ENCODE measurements around the gene MALAT1. TPM values are rescaled to one million over a fixed set of nuclear protein-coding genes. Genes with fewer than 3 reads are reported as not detected.
A peak's percentile ranks its signal among the peaks of the same experiment; 100 is the strongest.

MALAT1 gene
- total RNA-seq, 8 experiments from 2014 or later = 4,364 to 49,781 (median 11,043) TPM

GRCh38 chr11:65496304-65497140, 2.3 kb upstream of the MALAT1 start:
- whole genome bisulfite sequencing, 10 experiments = 0 to 54% (median 30%) methylated on average over 1 to 11 of the region's 15 CpGs
- peak in 6 of 8 experiments; percentile 0 to 1 (median 0) for ATAC-seq (replicated peaks in 6 of 8)
- Histone ChIP-seq H3K4me3 (peak overlapping the region; percentile 50 to 89 (median 60)), H3K27ac (peak overlapping the region; percentile 90 to 98), H3K4me1 (replicated peaks in 1 of 2) (peaks cover 40 to 42% of the 10 kb centered on the region in 2 donors)
- in situ Hi-C loops (cut with MboI; ENCODE audit: low pct_unique_long_range_greater_than_20kb in 2 of 9, low sequenced_read_pairs in 9 of 9, unreplicated experiment in 9 of 9) = no loop called here

DNA sequence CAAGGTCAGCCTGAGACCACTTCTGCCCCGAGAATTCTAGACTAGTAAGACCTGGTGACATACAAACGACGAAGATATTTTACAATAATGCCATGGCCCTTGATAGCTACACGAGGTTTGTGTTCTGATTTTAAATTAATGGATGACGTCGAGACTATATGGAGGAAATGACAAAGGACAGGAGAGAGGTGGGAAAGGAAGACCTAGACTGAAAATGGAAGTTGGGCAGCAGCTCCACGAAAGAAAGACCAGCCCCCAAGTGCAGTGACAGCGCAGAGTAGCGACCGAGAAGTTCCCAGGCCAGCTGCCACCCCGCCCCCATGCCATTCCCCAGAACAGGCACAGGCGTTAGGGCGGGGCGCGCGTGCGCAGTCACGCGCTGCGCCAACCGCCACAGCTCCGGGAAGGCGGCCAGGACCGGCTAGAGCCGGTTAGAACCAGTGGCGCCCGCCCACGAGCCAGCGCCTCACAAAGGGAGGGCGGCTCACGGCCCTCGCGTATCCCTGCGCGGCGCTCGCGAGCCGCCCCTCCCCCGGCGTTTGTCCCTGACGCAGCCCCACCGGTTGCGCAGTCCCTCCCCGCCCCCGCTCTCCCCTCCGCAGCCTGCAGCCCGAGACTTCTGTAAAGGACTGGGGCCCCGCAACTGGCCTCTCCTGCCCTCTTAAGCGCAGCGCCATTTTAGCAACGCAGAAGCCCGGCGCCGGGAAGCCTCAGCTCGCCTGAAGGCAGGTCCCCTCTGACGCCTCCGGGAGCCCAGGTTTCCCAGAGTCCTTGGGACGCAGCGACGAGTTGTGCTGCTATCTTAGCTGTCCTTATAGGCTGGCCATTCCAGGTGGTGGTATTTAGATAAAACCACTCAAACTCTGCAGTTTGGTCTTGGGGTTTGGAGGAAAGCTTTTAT, 1.5 kb upstream of the MALAT1 start:
- Histone ChIP-seq H3K4me3 (peak overlapping the region; percentile 50 to 89 (median 60)), H3K27ac (peak overlapping the region; percentile 97 to 98), H3K4me1 (replicated peaks in 1 of 2) (peaks cover 31 to 33% of the 10 kb centered on the region in 2 donors)
- in situ Hi-C loops (cut with MboI; ENCODE audit: low pct_unique_long_range_greater_than_20kb in 2 of 9, low sequenced_read_pairs in 9 of 9, unreplicated experiment in 9 of 9) = no loop called here
- WGBS, 10 experiments = 0 to 2% (median 0%) methylated on average over 1 to 11 of the region's 61 CpGs; no CpG with 5 or more reads in 2 of the 10 experiments
- peak; percentile 34 to 89 (median 85) for ATAC-seq (replicated peaks in 6 of 8)

- Histone ChIP-seq H3K27ac (peak overlapping the region; percentile 97 to 98), H3K4me3 (peak overlapping the region; percentile 50 to 89 (median 60)), H3K4me1 (replicated peaks in 1 of 2) (peaks cover 23 to 26% of the 10 kb centered on the region in 2 donors)
- ATAC-seq (replicated peaks in 6 of 8) = peak in 1 of 8 experiments; percentile 0
- WGBS, 10 experiments = 0 to 3% (median 0%) methylated on average over 1 to 15 of the region's 24 CpGs; no CpG with 5 or more reads in 2 of the 10 experiments
- in situ Hi-C loops (cut with MboI; ENCODE audit: low pct_unique_long_range_greater_than_20kb in 2 of 9, low sequenced_read_pairs in 9 of 9, unreplicated experiment in 9 of 9) = no loop called here
Observed at GRCh38 chr11:65498042-65498726, 661 bp upstream of the MALAT1 start.

- WGBS, 10 experiments = 0 to 14% (median 0%) methylated on average over 1 to 6 of the region's 6 CpGs; no CpG with 5 or more reads in 1 of the 10 experiments
- Histone ChIP-seq H3K27ac (peak overlapping the region; percentile 97 to 98), H3K4me1 (replicated peaks in 1 of 2) (peaks cover 18 to 21% of the 10 kb centered on the region in 2 donors), H3K4me3 (peak overlapping the region; percentile 50 to 89 (median 60))
- no peak for ATAC-seq (replicated peaks in 6 of 8)
- in situ Hi-C loops (cut with MboI; ENCODE audit: low pct_unique_long_range_greater_than_20kb in 2 of 9, low sequenced_read_pairs in 9 of 9, unreplicated experiment in 9 of 9) = no loop called here
Observed at GRCh38 chr11:65498727-65498976, 193 bp upstream of the MALAT1 start.

- peaks cover 9 to 10% of the 10 kb centered on the region in 2 donors for H3K4me1 ChIP-seq (replicated peaks in 1 of 2)
- in situ Hi-C loops (cut with MboI; ENCODE audit: low pct_unique_long_range_greater_than_20kb in 2 of 9, low sequenced_read_pairs in 9 of 9, unreplicated experiment in 9 of 9) = loop anchor here in 8 of 9 experiments (10.0 to 25.0 kb wide), 3 partner anchors 75 to 138 kb away; partner anchors contain the start of genes NEAT1 (in 7 of the 8) and TIGD3 (in 1 of the 8)
- WGBS, 10 experiments = 0 to 4% (median 0%) methylated on average over 1 to 3 of the region's 3 CpGs
- H3K27ac ChIP-seq = peak overlapping the region; percentile 97 to 98
- H3K4me3 ChIP-seq = peak overlapping the region; percentile 50 to 89 (median 60)
- no peak for ATAC-seq (replicated peaks in 6 of 8)
Observed at GRCh38 chr11:65499713-65500386, 1.0 kb downstream of the MALAT1 start.

GRCh38 chr11:65500387-65501185, 1.7 kb downstream of the MALAT1 start:
- no peak for ATAC-seq (replicated peaks in 6 of 8)
- in situ Hi-C loops (cut with MboI; ENCODE audit: low pct_unique_long_range_greater_than_20kb in 2 of 9, low sequenced_read_pairs in 9 of 9, unreplicated experiment in 9 of 9) = loop anchor here in 8 of 9 experiments (10.0 to 25.0 kb wide), 3 partner anchors 76 to 138 kb away; partner anchors contain the start of genes NEAT1 (in 7 of the 8) and TIGD3 (in 1 of the 8)
- H3K27ac ChIP-seq = peak overlapping the region; percentile 97 to 98
- H3K4me3 ChIP-seq = peak overlapping the region; percentile 50 to 89 (median 60)
- H3K4me1 ChIP-seq (replicated peaks in 1 of 2) = peaks cover 9 to 10% of the 10 kb centered on the region in 2 donors
- WGBS, 10 experiments = 0 to 13% (median 0%) methylated on average over 4 to 19 of the region's 20 CpGs

DNA sequence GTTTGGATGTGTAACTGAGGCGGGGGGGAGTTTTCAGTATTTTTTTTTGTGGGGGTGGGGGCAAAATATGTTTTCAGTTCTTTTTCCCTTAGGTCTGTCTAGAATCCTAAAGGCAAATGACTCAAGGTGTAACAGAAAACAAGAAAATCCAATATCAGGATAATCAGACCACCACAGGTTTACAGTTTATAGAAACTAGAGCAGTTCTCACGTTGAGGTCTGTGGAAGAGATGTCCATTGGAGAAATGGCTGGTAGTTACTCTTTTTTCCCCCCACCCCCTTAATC, 2.3 kb downstream of the MALAT1 start:
- Histone ChIP-seq H3K4me1 (replicated peaks in 1 of 2) (peaks cover 4 to 5% of the 10 kb centered on the region in 2 donors), H3K27ac (peak overlapping the region in 1 of 2 donors; percentile 98), H3K4me3 (peak overlapping the region; percentile 50 to 89 (median 60))
- WGBS, 10 experiments = 0% methylated on average over 1 to 2 of the region's 2 CpGs; no CpG with 5 or more reads in 5 of the 10 experiments
- in situ Hi-C loops (cut with MboI; ENCODE audit: low pct_unique_long_range_greater_than_20kb in 2 of 9, low sequenced_read_pairs in 9 of 9, unreplicated experiment in 9 of 9) = loop anchor here in 8 of 9 experiments (10.0 to 25.0 kb wide), 3 partner anchors 76 to 139 kb away; partner anchors contain the start of genes NEAT1 (in 7 of the 8) and TIGD3 (in 1 of the 8)
- no peak for ATAC-seq (replicated peaks in 6 of 8)

- no peak for ATAC-seq (replicated peaks in 6 of 8)
- Histone ChIP-seq H3K4me3 (peak overlapping the region; percentile 50 to 89 (median 60)), H3K27ac (peak overlapping the region in 1 of 2 donors; percentile 98), H3K4me1 (replicated peaks in 1 of 2) (no peaks in the 10 kb centered on the region)
- 0 to 6% (median 0%) methylated on average over 1 to 3 of the region's 3 CpGs; no CpG with 5 or more reads in 3 of the 10 experiments for WGBS, 10 experiments
- in situ Hi-C loops (cut with MboI; ENCODE audit: low pct_unique_long_range_greater_than_20kb in 2 of 9, low sequenced_read_pairs in 9 of 9, unreplicated experiment in 9 of 9) = loop anchor here in 8 of 9 experiments (10.0 to 25.0 kb wide), 3 partner anchors 77 to 139 kb away; partner anchors contain the start of genes NEAT1 (in 7 of the 8) and TIGD3 (in 1 of the 8)
Observed at GRCh38 chr11:65501472-65502273, 2.8 kb downstream of the MALAT1 start.

- peak overlapping the region; percentile 50 to 89 (median 60) for H3K4me3 ChIP-seq
- peak overlapping the region in 1 of 2 donors; percentile 18 for H3K27ac ChIP-seq
- ATAC-seq (replicated peaks in 6 of 8) = no peak
- H3K4me1 ChIP-seq (replicated peaks in 1 of 2) = no peaks in the 10 kb centered on the region
- in situ Hi-C loops (cut with MboI; ENCODE audit: low pct_unique_long_range_greater_than_20kb in 2 of 9, low sequenced_read_pairs in 9 of 9, unreplicated experiment in 9 of 9) = loop anchor here in 8 of 9 experiments (10.0 to 25.0 kb wide), 3 partner anchors 77 to 140 kb away; partner anchors contain the start of genes NEAT1 (in 7 of the 8) and TIGD3 (in 1 of the 8)
Observed at GRCh38 chr11:65502274-65502554, 3.4 kb downstream of the MALAT1 start.

DNA sequence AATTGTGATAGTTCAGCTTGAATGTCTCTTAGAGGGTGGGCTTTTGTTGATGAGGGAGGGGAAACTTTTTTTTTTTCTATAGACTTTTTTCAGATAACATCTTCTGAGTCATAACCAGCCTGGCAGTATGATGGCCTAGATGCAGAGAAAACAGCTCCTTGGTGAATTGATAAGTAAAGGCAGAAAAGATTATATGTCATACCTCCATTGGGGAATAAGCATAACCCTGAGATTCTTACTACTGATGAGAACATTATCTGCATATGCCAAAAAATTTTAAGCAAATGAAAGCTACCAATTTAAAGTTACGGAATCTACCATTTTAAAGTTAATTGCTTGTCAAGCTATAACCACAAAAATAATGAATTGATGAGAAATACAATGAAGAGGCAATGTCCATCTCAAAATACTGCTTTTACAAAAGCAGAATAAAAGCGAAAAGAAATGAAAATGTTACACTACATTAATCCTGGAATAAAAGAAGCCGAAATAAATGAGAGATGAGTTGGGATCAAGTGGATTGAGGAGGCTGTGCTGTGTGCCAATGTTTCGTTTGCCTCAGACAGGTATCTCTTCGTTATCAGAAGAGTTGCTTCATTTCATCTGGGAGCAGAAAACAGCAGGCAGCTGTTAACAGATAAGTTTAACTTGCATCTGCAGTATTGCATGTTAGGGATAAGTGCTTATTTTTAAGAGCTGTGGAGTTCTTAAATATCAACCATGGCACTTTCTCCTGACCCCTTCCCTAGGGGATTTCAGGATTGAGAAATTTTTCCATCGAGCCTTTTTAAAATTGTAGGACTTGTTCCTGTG, 3.9 kb downstream of the MALAT1 start:
- no peak for ATAC-seq (replicated peaks in 6 of 8)
- in situ Hi-C loops (cut with MboI; ENCODE audit: low pct_unique_long_range_greater_than_20kb in 2 of 9, low sequenced_read_pairs in 9 of 9, unreplicated experiment in 9 of 9) = loop anchor here in 8 of 9 experiments (10.0 to 25.0 kb wide), 3 partner anchors 78 to 140 kb away; partner anchors contain the start of genes NEAT1 (in 7 of the 8) and TIGD3 (in 1 of the 8)
- Histone ChIP-seq H3K4me1 (replicated peaks in 1 of 2) (no peaks in the 10 kb centered on the region), H3K27ac (no peak overlapping the region), H3K4me3 (peak overlapping the region; percentile 50 to 89 (median 60))
- WGBS, 10 experiments = 0 to 17% (median 1%) methylated on average over 1 to 6 of the region's 6 CpGs

Data from motor neuron (in vitro differentiated cells).